Measurements from ENCODE around the gene BBS12. TPM values are rescaled to one million over a fixed set of nuclear protein-coding genes. Genes with fewer than 3 reads are reported as not detected.
"Not testable (repeated sequence)": the region's sequence is repeated elsewhere in the genome, so short reads cannot be mapped to it uniquely, and the experiment has no call there.

The BBS12 gene
- total and polyA plus RNA-seq, 2 donors = 3.0 to 5.8 TPM

DNA sequence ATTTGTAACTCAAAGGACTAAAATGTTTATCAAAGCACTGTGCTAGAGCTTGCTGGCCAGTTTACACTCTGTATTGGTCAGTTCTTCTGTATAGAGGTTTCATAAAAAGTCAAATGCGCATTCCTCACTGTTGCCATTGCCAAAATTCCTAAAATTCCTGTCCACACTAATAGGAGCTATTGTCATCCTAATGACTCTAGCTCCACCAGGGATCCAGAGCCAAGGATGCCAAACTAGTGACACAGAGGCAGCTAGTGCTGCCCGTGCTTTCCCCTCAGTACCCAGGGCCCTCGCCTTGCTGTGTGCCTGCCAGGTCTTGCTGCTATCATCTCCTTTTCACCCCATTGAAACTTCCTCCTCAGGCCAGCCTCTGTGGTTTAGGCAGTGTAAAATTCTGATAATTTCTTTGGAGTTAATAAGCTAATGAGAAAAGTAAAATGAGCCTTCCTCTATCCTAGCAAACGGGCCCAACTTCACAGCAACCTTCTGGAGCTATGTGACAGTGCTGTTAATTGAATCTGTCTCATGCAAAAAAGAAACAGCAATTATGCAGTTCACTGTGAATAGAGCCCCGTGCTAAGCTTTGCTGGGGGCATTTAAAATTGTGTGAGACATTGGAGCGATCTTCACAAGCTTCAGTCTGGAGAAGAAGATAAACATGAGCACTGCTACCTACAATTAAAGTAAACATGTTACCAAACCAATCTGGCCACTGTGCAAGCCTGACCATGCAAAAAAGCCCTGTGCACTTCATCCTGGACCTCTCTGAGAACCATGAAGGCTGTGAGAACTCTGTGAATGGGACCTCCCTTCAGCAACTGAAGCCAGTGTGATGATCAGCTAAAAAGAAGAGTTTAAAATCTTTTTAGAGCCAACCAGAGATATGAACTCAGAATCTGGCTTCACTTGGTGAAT, 51.1 kb downstream of the BBS12 start:
- no peak overlapping the region for H3K4me3 ChIP-seq (ENCODE audit: low read depth, low read length)
- DNase-seq (ENCODE audit: extremely low spot score) = peak; percentile 10
- H3K36me3 ChIP-seq (ENCODE audit: insufficient read depth) = no peaks in the 10 kb centered on the region
- no peaks in the 10 kb centered on the region for H3K4me1 ChIP-seq (ENCODE audit: insufficient read depth)
- H3K27ac ChIP-seq (ENCODE audit: low read depth) = no peak overlapping the region
- WGBS = 30% methylated on average over 6 of the region's 6 CpGs

DNA sequence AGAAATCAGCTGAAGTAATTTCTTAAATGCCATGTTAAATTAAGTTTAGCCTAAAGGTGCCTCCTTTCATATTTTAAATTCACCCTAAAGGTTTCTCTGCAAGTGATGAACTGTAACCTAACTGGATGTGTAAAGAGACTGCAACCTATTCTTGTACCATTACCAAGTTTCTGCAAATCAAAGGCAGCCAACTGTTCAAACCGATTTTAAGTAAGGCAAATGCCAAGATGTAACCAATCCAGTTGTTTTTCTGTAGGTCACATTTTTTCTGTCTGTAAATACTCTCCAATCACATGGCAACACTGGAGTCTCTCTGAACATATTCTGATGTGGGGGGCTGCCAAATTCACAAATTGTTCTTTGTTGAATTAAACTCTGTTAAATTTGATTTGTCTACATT, 51.8 kb downstream of the BBS12 start:
- no peak for DNase-seq (ENCODE audit: extremely low spot score)
- Histone ChIP-seq H3K27ac (ENCODE audit: low read depth) (no peak overlapping the region), H3K4me1 (ENCODE audit: insufficient read depth) (no peaks in the 10 kb centered on the region), H3K36me3 (ENCODE audit: insufficient read depth) (no peaks in the 10 kb centered on the region), H3K4me3 (ENCODE audit: low read depth, low read length) (no peak overlapping the region)
- WGBS = 15% methylated on average over 1 of the region's 1 CpG

DNA sequence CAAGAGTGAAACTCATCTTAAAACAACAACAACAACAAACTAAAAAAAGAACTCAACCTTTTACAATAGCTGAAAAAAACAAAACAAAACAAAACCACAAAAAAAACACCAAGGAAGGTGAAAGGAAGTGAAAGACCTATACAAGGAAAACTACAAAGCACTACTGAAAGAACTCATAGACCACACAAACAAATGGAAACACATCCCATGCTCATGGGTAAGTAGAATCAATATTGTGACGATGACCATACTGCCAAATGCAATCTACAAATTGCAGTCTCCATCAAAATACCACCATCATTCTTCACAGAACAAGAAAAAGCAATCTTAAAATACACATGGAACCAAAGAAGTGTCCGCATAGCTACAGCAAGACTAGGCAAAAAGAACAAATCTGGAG, 52.6 kb downstream of the BBS12 start:
- no peaks in the 10 kb centered on the region for H3K36me3 ChIP-seq (ENCODE audit: insufficient read depth)
- no peaks in the 10 kb centered on the region for H3K4me1 ChIP-seq (ENCODE audit: insufficient read depth)
- no peak overlapping the region for H3K4me3 ChIP-seq (ENCODE audit: low read depth, low read length)
- H3K27ac ChIP-seq (ENCODE audit: low read depth) = no peak overlapping the region
- 96% methylated on average over 2 of the region's 2 CpGs for WGBS
- no peak for DNase-seq (ENCODE audit: extremely low spot score)

DNA sequence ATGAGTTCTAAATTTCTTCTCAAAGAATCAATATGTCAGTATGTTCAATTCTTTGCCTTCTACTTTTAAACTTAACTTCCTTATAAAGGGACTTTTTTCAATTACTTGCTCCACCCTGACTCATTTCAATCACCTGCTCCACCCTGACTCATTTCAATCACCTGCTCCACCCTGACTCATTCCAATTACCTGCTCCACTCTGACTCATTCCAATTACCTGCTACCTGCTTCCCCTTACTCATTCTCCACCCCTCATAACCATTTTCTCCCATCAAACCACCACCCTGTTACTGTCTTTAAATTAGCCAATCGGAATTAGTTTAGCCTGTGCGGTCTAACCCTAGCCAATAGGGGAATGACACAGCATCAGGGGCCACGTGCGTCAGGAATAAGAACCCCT, 53.8 kb downstream of the BBS12 start:
- not testable (repeated sequence) for H3K27ac ChIP-seq (ENCODE audit: low read depth); H3K4me1 ChIP-seq (ENCODE audit: insufficient read depth); H3K36me3 ChIP-seq (ENCODE audit: insufficient read depth); H3K4me3 ChIP-seq (ENCODE audit: low read depth, low read length); DNase-seq (ENCODE audit: extremely low spot score)
- WGBS = 96% methylated on average over 4 of the region's 4 CpGs

DNA sequence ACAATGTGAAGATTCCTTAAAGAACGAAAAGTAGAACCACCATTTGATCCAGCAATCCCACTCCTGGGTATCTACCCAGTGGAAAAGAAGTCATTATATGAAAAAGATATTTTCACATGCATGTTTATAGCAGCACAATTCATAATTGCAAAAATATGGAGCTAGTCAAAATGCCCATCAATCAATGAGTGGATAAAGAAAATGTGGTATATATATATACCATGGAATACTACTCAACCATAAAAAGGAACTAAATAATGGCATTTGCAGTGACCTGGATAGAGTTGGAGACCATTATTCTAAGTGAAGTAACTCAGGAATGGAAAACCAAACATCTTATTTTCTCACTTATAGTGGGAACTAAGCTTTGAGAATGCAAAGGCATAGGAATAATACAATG, 54.4 kb downstream of the BBS12 start:
- H3K27ac ChIP-seq (ENCODE audit: low read depth); DNase-seq (ENCODE audit: extremely low spot score); H3K4me3 ChIP-seq (ENCODE audit: low read depth, low read length); H3K36me3 ChIP-seq (ENCODE audit: insufficient read depth); H3K4me1 ChIP-seq (ENCODE audit: insufficient read depth): not testable (repeated sequence)
- WGBS = 98% methylated on average over 1 of the region's 1 CpG

DNA sequence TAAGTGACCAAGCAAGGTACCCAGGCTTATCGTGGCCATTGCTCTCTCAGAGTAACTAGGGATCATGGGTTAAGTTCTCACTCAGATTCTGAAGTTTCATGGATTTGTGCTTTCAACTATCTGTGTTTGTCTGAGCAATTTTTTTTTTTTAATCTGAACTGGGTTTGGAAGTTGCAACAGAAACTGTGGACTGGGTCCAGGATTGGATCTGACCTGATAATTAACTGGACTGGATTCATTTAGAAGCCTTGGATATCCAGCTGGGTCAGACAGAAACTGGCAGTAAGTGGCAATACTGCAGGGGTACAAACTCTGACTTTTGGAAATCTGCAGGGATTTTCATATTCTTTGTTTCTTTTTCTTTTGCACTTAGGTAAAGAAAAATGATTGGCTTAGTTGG, 55.4 kb downstream of the BBS12 start:
- WGBS = 51% methylated on average over 1 of the region's 1 CpG
- H3K4me3 ChIP-seq (ENCODE audit: low read depth, low read length) = no peak overlapping the region
- H3K4me1 ChIP-seq (ENCODE audit: insufficient read depth) = no peaks in the 10 kb centered on the region
- no peak overlapping the region for H3K27ac ChIP-seq (ENCODE audit: low read depth)
- H3K36me3 ChIP-seq (ENCODE audit: insufficient read depth) = no peaks in the 10 kb centered on the region
- no peak for DNase-seq (ENCODE audit: extremely low spot score)

DNA sequence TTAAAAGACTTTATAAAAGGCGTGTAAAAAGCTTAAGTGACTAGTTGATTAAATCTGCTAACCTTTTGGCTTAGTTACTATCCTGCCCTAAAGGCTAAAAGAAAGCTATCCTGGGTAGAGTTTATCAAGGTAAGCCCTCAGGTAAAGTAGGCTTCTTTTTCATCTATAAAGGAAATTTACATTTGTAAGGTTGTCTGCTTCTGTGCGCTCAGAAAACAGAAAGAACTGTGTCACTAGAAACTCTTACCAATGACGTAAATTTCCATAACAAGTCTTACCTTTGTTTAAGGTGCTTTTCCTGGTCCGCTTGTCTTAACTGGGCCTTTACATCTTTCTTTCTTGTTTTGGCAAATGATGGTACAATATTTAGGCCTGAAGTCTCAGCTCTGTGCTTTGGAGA, 56.4 kb downstream of the BBS12 start:
- Histone ChIP-seq H3K27ac (ENCODE audit: low read depth) (no peak overlapping the region), H3K4me3 (ENCODE audit: low read depth, low read length) (no peak overlapping the region), H3K4me1 (ENCODE audit: insufficient read depth) (no peaks in the 10 kb centered on the region), H3K36me3 (ENCODE audit: insufficient read depth) (no peaks in the 10 kb centered on the region)
- no peak for DNase-seq (ENCODE audit: extremely low spot score)
- WGBS = 97% methylated on average over 4 of the region's 4 CpGs

DNA sequence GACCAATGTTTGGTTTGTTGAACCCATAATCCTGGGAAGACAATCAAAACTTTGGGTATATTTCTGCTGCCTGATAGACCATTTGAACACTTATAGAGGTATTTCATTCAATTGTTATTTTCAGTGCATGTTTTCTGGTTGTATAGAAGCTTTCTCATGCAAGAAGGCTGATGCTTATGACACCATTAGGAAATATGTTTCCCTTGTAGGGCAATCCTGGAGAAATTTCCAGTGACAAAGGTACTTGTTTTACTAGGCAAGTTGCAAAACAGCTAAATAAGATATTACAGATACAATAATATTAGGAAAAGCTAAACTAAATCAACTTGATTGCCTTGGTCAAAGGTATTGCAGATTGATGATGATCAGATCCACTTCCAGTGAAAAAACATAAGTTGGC, 61.3 kb downstream of the BBS12 start:
- no peak overlapping the region for H3K4me3 ChIP-seq (ENCODE audit: low read depth, low read length)
- H3K4me1 ChIP-seq (ENCODE audit: insufficient read depth) = no peaks in the 10 kb centered on the region
- H3K36me3 ChIP-seq (ENCODE audit: insufficient read depth) = no peaks in the 10 kb centered on the region
- no peak for DNase-seq (ENCODE audit: extremely low spot score)
- H3K27ac ChIP-seq (ENCODE audit: low read depth) = no peak overlapping the region

Other genes starting within 250 kb of the BBS12 start
- gene IL21, start 111.6 kb upstream of the BBS12 start, total RNA-seq = not detected
- gene IL21, start 111.6 kb upstream of the BBS12 start, polyA plus RNA-seq = not detected
- gene FGF2, start 94.1 kb downstream of the BBS12 start, total RNA-seq = 28.6 TPM
- 12.1 TPM for gene FGF2, start 94.1 kb downstream of the BBS12 start, polyA plus RNA-seq
- gene NUDT6, start 189.9 kb downstream of the BBS12 start, total RNA-seq = 12.1 TPM
- gene NUDT6, start 189.9 kb downstream of the BBS12 start, polyA plus RNA-seq = 5.6 TPM

Data from urinary bladder (tissue), 4 donors.